Mammary epithelial cell (primary cell): ENCODE results near the gene MYO1F.
"Not testable (repeated sequence)": the region's sequence is repeated elsewhere in the genome, so short reads cannot be mapped to it uniquely, and the experiment has no call there.

Experiments
- EZH2 ChIP-seq: IDR thresholded peaks from 2 replicates; pipeline ENCODE4 v1.6.1; 2012; ENCODE audit warnings: low read length, inconsistent platforms, borderline replicate concordance
- TF ChIP-seq, protein P1 (sequence below), 2 donors: IDR thresholded peaks in 1 of 2; conservative IDR thresholded peaks in 1 of 2; 2 replicates each; pipeline ENCODE4 v1.5.1; 2011 to 2012; ENCODE audit warnings: inconsistent platforms in 2 of 2, low read length in 2 of 2, mild to moderate bottlenecking in 2 of 2, control low read depth in 1 of 2, low read depth in 1 of 2; ENCODE audit not compliant: insufficient read depth in 1 of 2; ENCODE audit errors: extremely low read depth in 1 of 2

- TF ChIP-seq, protein P1, sequence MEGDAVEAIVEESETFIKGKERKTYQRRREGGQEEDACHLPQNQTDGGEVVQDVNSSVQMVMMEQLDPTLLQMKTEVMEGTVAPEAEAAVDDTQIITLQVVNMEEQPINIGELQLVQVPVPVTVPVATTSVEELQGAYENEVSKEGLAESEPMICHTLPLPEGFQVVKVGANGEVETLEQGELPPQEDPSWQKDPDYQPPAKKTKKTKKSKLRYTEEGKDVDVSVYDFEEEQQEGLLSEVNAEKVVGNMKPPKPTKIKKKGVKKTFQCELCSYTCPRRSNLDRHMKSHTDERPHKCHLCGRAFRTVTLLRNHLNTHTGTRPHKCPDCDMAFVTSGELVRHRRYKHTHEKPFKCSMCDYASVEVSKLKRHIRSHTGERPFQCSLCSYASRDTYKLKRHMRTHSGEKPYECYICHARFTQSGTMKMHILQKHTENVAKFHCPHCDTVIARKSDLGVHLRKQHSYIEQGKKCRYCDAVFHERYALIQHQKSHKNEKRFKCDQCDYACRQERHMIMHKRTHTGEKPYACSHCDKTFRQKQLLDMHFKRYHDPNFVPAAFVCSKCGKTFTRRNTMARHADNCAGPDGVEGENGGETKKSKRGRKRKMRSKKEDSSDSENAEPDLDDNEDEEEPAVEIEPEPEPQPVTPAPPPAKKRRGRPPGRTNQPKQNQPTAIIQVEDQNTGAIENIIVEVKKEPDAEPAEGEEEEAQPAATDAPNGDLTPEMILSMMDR (conservative IDR thresholded peaks at IDR 0.05 in 1 of 2, IDR thresholded peaks at IDR 0.05 in 1 of 2; ENCODE audit: extremely low read depth in 1 of 2, insufficient read depth in 1 of 2, low read depth in 1 of 2, low read length in 2 of 2), result not testable (repeated sequence)
- not testable (repeated sequence) for TF ChIP-seq EZH2
These were observed 62.7 kb downstream of the MYO1F start for GRCh38 chr19:8514505-8515009.
